Purkinje cell (primary cell): ENCODE measurements around the gene KRTAP9-2. TPM values are rescaled to one million over a fixed set of nuclear protein-coding genes. Genes with fewer than 3 reads are reported as not detected.

ENCODE experiments used
- polyA plus RNA-seq: library from polyadenylated mRNA; unstranded; fragments of >200 nt; fragmentation: Nextera tagmentation; gene quantifications from 2 replicates; pipeline ENCODE4 v1.2.1, GENCODE V29; 2014

The KRTAP9-2 gene, protein sequence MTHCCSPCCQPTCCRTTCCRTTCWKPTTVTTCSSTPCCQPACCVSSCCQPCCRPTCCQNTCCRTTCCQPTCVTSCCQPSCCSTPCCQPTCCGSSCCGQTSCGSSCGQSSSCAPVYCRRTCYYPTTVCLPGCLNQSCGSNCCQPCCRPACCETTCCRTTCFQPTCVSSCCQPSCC
- polyA plus RNA-seq, result not detected in 2 replicates

DNA sequence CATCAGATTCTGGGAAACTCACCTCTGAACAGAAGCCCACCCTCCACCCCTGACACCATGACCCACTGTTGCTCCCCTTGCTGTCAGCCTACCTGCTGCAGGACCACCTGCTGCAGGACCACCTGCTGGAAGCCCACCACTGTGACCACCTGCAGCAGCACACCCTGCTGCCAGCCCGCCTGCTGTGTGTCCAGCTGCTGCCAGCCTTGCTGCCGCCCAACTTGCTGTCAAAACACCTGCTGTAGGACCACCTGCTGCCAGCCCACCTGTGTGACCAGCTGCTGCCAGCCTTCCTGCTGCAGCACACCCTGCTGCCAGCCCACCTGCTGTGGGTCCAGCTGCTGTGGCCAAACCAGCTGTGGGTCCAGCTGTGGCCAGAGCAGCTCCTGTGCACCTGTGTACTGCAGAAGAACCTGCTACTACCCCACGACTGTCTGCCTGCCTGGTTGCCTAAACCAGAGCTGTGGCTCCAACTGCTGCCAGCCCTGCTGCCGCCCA lies at the start of gene KRTAP9-2:
Gene KRTAP9-2, plus strand, starts transcription at position 51 of the 498 bp plus-strand sequence. Its CDS starts 7 bp downstream, at position 58.

DNA sequence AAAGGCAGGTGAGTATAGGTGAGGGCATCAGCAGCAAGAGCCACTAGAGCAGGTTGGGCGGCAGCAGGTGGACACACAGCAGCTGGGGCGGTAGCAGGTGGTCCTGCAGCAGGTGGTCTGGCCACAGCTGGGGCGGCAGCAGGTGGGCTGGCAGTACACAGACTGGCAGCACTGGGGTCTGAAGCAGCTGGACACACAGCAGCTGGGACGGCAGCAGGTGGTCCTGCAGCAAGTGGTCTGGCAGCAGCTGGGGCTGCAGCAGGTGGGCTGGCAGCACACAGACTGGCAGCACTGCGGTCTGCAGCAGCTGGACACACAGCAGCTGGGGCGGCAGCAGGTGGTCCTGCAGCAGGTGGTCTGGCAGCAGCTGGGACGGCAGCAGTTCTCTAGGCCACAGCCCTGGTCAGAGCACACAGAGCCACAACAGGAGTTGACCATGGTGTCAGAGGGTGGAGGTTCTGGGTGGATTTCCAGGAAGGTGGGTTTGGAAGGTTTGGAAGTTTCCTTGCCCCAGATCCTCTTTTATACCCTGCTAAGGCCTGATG lies 48.6 kb upstream of the KRTAP9-2 start, which contains the start of gene KRTAP4-2:
Gene KRTAP4-2, minus strand, starts transcription at position 495 of the 545 bp plus-strand sequence. Its CDS starts 57 bp downstream, at position 438.

DNA sequence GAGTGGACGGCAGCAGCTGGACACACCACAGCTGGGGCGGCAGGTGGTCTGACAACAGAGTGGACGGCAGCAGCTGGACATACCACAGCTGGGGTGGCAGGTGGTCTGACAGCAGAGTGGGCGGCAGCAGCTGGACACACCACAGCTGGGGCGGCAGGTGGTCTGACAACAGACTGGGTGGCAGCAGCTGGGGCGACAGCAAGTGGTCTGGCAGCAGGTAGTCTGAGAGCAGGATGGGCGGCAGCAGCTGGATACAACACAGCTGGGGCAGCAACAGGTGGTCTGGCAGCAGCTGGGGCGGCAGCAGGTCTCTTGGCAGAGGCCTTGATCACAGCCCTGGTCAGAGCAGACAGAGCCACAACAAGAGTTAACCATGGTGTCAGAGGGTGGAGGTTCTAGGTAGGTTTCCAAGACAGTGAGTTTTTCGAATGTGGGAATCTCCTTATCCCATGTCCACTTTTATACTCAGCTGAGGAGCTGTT lies 41.9 kb upstream of the KRTAP9-2 start, which contains the start of gene KRTAP4-1:
Gene KRTAP4-1, minus strand, starts transcription at position 432 of the 482 bp plus-strand sequence. Its CDS starts 57 bp downstream, at position 375.

DNA sequence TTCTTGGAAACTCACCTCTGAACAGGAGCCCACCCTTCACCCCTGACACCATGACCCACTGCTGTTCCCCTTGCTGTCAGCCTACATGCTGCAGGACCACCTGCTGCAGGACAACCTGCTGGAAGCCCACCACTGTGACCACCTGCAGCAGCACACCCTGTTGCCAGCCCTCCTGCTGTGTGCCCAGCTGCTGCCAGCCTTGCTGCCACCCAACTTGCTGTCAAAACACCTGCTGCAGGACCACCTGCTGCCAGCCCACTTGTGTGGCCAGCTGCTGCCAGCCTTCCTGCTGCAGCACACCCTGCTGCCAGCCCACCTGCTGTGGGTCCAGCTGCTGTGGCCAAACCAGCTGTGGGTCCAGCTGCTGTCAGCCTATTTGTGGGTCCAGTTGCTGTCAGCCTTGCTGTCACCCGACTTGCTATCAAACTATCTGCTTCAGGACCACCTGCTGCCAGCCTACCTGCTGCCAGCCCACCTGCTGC lies 36.6 kb upstream of the KRTAP9-2 start, which contains the start of gene KRTAP9-1:
Gene KRTAP9-1, plus strand, starts transcription at position 51 of the 482 bp plus-strand sequence. Its CDS starts 0 bp downstream, at position 51.

DNA sequence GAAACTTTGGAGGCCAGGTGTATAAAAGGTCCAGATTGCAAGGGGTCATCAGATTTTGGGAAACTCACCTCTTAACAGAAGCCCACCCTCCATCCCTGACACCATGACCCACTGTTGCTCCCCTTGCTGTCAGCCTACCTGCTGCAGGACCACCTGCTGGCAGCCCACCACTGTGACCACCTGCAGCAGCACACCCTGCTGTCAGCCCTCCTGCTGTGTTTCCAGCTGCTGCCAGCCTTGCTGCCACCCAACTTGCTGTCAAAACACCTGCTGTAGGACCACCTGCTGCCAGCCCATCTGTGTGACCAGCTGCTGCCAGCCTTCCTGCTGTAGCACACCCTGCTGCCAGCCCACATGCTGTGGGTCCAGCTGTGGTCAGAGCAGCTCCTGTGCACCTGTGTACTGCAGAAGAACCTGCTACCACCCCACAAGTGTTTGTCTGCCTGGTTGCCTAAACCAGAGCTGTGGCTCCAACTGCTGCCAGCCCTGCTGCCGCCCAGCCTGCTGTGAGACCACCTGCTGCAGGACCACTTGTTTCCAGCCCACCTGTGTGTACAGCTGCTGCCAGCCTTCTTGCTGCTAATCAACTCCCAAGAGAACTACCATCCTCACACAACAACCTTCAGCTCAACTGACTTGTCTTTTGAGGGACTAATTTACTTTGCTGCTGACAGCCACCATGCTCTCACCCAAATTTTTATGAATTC lies 6.1 kb downstream of the KRTAP9-2 start, which contains the start of gene KRTAP9-3:
Gene KRTAP9-3, plus strand, starts transcription at position 51 of the 707 bp plus-strand sequence. Its CDS starts 53 bp downstream, at position 104.

DNA sequence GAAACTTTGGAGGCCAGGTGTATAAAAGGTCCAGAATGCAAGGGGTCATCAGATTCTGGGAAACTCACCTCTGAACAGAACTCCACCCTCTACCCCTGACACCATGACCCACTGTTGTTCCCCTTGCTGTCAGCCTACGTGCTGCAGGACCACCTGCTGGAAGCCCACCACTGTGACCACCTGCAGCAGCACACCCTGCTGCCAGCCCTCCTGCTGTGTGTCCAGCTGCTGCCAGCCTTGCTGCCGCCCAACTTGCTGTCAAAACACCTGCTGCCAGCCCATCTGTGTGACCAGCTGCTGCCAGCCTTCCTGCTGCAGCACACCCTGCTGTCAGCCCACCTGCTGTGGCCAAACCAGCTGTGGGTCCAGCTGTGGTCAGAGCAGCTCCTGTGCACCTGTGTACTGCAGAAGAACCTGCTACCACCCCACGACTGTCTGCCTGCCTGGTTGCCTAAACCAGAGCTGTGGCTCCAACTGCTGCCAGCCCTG lies 11.5 kb downstream of the KRTAP9-2 start, which contains the start of gene KRTAP9-8:
Gene KRTAP9-8, plus strand, starts transcription at position 51 of the 489 bp plus-strand sequence. Its CDS starts 53 bp downstream, at position 104.

DNA sequence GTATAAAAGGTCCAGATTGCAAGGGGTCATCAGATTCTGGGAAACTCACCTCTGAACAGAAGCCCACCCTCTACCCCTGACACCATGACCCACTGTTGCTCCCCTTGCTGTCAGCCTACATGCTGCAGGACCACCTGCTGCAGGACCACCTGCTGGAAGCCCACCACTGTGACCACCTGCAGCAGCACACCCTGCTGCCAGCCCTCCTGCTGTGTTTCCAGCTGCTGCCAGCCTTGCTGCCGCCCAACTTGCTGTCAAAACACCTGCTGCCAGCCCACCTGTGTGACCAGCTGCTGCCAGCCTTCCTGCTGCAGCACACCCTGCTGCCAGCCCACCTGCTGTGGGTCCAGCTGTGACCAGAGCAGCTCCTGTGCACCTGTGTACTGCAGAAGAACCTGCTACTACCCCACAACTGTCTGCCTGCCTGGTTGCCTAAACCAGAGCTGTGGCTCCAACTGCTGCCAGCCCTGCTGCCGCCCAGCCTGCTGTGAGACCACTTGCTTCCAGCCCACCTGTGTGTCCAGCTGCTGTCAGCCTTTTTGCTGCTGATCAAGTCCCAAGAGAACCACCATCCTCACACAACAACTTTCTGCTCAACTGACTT lies 23.3 kb downstream of the KRTAP9-2 start, which contains the start of gene KRTAP9-4:
Gene KRTAP9-4, plus strand, starts transcription at position 51 of the 604 bp plus-strand sequence. Its CDS starts 34 bp downstream, at position 85.

DNA sequence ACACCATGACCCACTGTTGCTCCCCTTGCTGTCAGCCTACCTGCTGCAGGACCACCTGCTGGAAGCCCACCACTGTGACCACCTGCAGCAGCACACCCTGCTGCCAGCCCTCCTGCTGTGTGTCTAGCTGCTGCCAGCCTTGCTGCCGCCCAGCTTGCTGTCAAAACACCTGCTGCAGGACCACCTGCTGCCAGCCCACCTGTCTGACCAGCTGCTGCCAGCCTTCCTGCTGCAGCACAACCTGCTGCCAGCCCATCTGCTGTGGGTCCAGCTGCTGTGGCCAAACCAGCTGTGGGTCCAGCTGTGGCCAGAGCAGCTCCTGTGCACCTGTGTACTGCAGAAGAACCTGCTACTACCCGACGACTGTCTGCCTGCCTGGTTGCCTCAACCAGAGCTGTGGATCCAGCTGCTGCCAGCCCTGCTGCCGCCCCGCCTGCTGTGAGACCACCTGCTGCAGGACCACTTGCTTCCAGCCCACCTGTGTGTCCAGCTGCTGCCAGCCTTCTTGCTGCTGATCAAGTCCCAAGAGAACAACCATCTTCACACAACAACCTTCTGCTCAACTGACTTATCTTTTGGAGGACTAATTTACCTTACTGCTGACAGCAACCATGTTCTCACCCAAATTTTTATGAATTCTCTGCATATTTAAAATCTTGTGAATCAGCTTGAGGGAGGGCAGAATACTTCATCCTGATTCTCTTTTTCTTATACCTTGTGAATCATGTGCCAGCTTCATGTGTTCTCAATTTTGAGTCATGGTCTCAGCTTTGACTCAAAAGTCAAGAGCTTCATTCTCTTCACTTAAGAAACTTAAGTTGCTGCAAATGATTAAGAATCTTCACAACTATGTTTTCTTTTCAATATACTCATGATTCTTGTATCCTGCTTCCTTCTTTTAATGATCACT lies 29.2 kb downstream of the KRTAP9-2 start, which contains the start of gene KRTAP9-9:
Gene KRTAP9-9, plus strand, starts transcription at position 4 of the 910 bp plus-strand sequence.

DNA sequence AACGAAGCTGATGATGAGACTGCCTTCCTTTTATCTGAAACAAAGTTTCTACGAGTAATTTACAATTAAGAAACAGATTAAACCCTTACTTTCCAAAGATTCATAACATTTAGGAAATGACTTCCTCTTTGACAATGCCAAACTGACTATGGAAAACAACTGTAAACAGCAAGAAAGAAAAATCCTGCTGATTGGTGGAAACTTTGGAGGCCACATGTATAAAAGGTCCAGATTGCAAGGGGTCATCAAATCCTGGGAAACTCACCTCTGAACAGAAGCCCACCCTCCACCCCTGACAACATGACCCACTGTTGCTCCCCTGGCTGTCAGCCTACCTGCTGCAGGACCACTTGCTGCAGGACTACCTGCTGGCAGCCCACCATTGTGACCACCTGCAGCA lies 38.6 kb downstream of the KRTAP9-2 start, which contains the start of gene KRTAP9-6:
Gene KRTAP9-6, plus strand, starts transcription at position 301 of the 400 bp plus-strand sequence. Its CDS starts 0 bp downstream, at position 301.

DNA sequence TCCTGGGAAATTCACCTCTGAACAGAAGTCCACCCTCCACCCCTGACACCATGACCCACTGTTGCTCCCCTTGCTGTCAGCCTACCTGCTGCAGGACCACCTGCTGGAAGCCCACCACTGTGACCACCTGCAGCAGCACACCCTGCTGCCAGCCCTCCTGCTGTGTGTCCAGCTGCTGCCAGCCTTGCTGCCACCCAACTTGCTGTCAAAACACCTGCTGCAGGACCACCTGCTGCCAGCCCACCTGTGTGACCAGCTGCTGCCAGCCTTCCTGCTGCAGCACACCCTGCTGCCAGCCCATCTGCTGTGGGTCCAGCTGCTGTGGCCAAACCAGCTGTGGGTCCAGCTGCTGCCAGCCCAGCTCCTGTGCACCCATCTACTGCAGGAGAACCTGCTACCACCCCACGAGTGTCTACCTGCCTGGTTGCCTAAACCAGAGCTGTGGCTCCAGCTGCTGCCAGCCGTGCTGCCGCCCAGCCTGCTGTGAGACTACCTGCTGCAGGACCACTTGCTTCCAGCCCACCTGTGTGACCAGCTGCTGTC lies 49.3 kb downstream of the KRTAP9-2 start, which contains the start of gene KRTAP9-7:
Gene KRTAP9-7, plus strand, starts transcription at position 51 of the 543 bp plus-strand sequence. Its CDS starts 0 bp downstream, at position 51.

Other genes starting within 250 kb of the KRTAP9-2 start
- not detected in 2 replicates for gene KRT40, start 242.3 kb upstream of the KRTAP9-2 start, polyA plus RNA-seq
- not detected in 2 replicates for gene KRTAP3-3, start 232.5 kb upstream of the KRTAP9-2 start, polyA plus RNA-seq
- not detected in 2 replicates for gene KRTAP3-2, start 226.7 kb upstream of the KRTAP9-2 start, polyA plus RNA-seq
- gene KRTAP3-1, start 217.5 kb upstream of the KRTAP9-2 start, polyA plus RNA-seq, result not detected in 2 replicates
- gene KRTAP1-5, start 199.4 kb upstream of the KRTAP9-2 start, polyA plus RNA-seq, result not detected in 2 replicates
- not detected in 2 replicates for gene KRTAP1-4, start 196.5 kb upstream of the KRTAP9-2 start, polyA plus RNA-seq
- gene KRTAP1-3, start 191.8 kb upstream of the KRTAP9-2 start, polyA plus RNA-seq, result not detected in 2 replicates
- 0.28 TPM in 1 of 2 replicates, not detected in the other for gene KRTAP1-1, start 185.2 kb upstream of the KRTAP9-2 start, polyA plus RNA-seq
- gene KRTAP2-1, start 179.3 kb upstream of the KRTAP9-2 start, polyA plus RNA-seq, result not detected in 2 replicates
- not detected in 2 replicates for gene KRTAP2-2, start 171.4 kb upstream of the KRTAP9-2 start, polyA plus RNA-seq
- not detected in 2 replicates for gene KRTAP2-3, start 166.5 kb upstream of the KRTAP9-2 start, polyA plus RNA-seq
- gene KRTAP2-4, start 160.8 kb upstream of the KRTAP9-2 start, polyA plus RNA-seq, result not detected in 2 replicates
- gene KRTAP4-7, start 142.5 kb upstream of the KRTAP9-2 start, polyA plus RNA-seq, result not detected in 2 replicates
- not detected in 2 replicates for gene KRTAP4-8, start 128.5 kb upstream of the KRTAP9-2 start, polyA plus RNA-seq
- not detected in 2 replicates for gene KRTAP4-16, start 124.4 kb upstream of the KRTAP9-2 start, polyA plus RNA-seq
- gene KRTAP4-9, start 121.3 kb upstream of the KRTAP9-2 start, polyA plus RNA-seq, result not detected in 2 replicates
- not detected in 2 replicates for gene KRTAP4-11, start 108.3 kb upstream of the KRTAP9-2 start, polyA plus RNA-seq
- not detected in 2 replicates for gene KRTAP4-12, start 102.5 kb upstream of the KRTAP9-2 start, polyA plus RNA-seq
- gene KRTAP4-6, start 86.1 kb upstream of the KRTAP9-2 start, polyA plus RNA-seq, result not detected in 2 replicates
- gene KRTAP4-5, start 76.8 kb upstream of the KRTAP9-2 start, polyA plus RNA-seq, result not detected in 2 replicates
- gene KRTAP4-4, start 65.9 kb upstream of the KRTAP9-2 start, polyA plus RNA-seq, result not detected in 2 replicates
- gene KRTAP4-3, start 58.4 kb upstream of the KRTAP9-2 start, polyA plus RNA-seq, result not detected in 2 replicates
- gene KRTAP4-2, start 48.4 kb upstream of the KRTAP9-2 start, polyA plus RNA-seq, result not detected in 2 replicates
- not detected in 2 replicates for gene KRTAP4-1, start 41.7 kb upstream of the KRTAP9-2 start, polyA plus RNA-seq
- gene KRTAP9-1, start 36.8 kb upstream of the KRTAP9-2 start, polyA plus RNA-seq, result not detected in 2 replicates
- gene KRTAP9-3, start 5.8 kb downstream of the KRTAP9-2 start, polyA plus RNA-seq, result not detected in 2 replicates
- not detected in 2 replicates for gene KRTAP9-8, start 11.4 kb downstream of the KRTAP9-2 start, polyA plus RNA-seq
- gene KRTAP9-4, start 23.0 kb downstream of the KRTAP9-2 start, polyA plus RNA-seq, result not detected in 2 replicates
- not detected in 2 replicates for gene KRTAP9-9, start 28.7 kb downstream of the KRTAP9-2 start, polyA plus RNA-seq
- gene KRTAP9-6, start 38.7 kb downstream of the KRTAP9-2 start, polyA plus RNA-seq, result not detected in 2 replicates
- not detected in 2 replicates for gene KRTAP9-7, start 49.0 kb downstream of the KRTAP9-2 start, polyA plus RNA-seq
- gene KRTAP29-1, start 76.2 kb downstream of the KRTAP9-2 start, polyA plus RNA-seq, result not detected in 2 replicates
- gene KRTAP16-1, start 82.7 kb downstream of the KRTAP9-2 start, polyA plus RNA-seq, result not detected in 2 replicates
- gene KRTAP17-1, start 89.1 kb downstream of the KRTAP9-2 start, polyA plus RNA-seq, result not detected in 2 replicates
- not detected in 2 replicates for gene KRT33A, start 124.2 kb downstream of the KRTAP9-2 start, polyA plus RNA-seq
- gene KRT33B, start 143.2 kb downstream of the KRTAP9-2 start, polyA plus RNA-seq, result not detected in 2 replicates
- gene KRT34, start 155.7 kb downstream of the KRTAP9-2 start, polyA plus RNA-seq, result not detected in 2 replicates
- gene KRT31, start 171.0 kb downstream of the KRTAP9-2 start, polyA plus RNA-seq, result 2.2 TPM in 1 of 2 replicates, not detected in the other
- not detected in 2 replicates for gene KRT37, start 197.9 kb downstream of the KRTAP9-2 start, polyA plus RNA-seq
- not detected in 2 replicates for gene KRT38, start 214.3 kb downstream of the KRTAP9-2 start, polyA plus RNA-seq
- gene KRT32, start 240.7 kb downstream of the KRTAP9-2 start, polyA plus RNA-seq, result not detected in 2 replicates